ENCODE measurements around the gene BST2.
A peak's percentile ranks its signal among the peaks of the same experiment; 100 is the strongest.

GRCh38 chr19:17390665-17391370, 14.6 kb downstream of the BST2 start:
- TF ChIP-seq, protein P1, sequence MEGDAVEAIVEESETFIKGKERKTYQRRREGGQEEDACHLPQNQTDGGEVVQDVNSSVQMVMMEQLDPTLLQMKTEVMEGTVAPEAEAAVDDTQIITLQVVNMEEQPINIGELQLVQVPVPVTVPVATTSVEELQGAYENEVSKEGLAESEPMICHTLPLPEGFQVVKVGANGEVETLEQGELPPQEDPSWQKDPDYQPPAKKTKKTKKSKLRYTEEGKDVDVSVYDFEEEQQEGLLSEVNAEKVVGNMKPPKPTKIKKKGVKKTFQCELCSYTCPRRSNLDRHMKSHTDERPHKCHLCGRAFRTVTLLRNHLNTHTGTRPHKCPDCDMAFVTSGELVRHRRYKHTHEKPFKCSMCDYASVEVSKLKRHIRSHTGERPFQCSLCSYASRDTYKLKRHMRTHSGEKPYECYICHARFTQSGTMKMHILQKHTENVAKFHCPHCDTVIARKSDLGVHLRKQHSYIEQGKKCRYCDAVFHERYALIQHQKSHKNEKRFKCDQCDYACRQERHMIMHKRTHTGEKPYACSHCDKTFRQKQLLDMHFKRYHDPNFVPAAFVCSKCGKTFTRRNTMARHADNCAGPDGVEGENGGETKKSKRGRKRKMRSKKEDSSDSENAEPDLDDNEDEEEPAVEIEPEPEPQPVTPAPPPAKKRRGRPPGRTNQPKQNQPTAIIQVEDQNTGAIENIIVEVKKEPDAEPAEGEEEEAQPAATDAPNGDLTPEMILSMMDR (IDR thresholded peaks at IDR 0.05; ENCODE audit: insufficient read depth, low read length, poor library complexity, severe bottlenecking) = peak; percentile 46
- TF ChIP-seq EZH2phosphoT487 (conservative IDR thresholded peaks at IDR 0.05; ENCODE audit: low read length) = no peak
